Erythroblast (primary cell): ENCODE results near the gene CCL20.
"Not testable (repeated sequence)": the region's sequence is repeated elsewhere in the genome, so short reads cannot be mapped to it uniquely, and the experiment has no call there.

Source experiments
- DNase-seq, 2 experiments: peaks; one replicate each; lab custom pipeline; 2025; lab: John Stamatoyannopoulos, UW
- GATA1 ChIP-seq: IDR thresholded peaks from 2 replicates; pipeline ENCODE4 v1.6.1; 2011; ENCODE audit warnings: low read depth, mild to moderate bottlenecking, control low read depth, low read length, moderate library complexity
- POLR2A ChIP-seq: IDR thresholded peaks from 2 replicates; pipeline ENCODE4 v1.6.1; 2011; ENCODE audit warnings: mild to moderate bottlenecking, low read length

CCL20 gene

DNA sequence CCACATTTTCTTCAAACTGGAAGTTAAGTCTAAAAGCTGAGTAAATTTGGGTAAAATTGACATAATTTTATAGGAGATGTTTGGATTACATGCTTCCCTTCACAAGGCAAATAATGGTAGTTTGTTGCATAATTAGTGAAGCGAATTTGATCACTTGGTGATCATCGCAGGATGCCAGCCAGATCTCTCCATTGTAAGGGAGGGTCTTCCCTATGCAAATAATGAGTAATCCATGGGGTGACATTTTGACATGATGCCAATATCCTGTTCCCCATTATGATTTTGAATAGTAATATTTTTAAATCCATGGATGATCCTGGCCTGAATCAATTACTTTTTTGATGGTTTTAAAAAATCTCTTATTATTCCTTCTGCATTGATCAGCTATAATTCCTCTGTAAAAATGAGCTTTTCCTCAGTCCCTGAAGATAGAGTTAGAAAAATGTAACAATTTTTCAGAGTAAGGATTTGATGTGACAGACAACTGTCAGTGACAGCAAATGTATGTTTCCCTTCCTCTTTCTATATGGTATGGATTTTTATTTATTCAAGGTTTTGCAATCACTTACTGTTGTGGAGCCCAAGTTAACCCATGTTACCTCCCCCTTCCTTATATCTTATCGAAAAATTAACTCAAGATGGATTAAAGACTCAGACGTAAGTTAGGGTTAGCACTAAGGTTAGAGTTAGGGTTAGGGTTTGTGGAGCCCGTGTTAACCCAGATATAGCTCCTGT, 21.4 kb downstream of the CCL20 start:
- no peak for TF ChIP-seq POLR2A
- no peak for TF ChIP-seq GATA1

DNA sequence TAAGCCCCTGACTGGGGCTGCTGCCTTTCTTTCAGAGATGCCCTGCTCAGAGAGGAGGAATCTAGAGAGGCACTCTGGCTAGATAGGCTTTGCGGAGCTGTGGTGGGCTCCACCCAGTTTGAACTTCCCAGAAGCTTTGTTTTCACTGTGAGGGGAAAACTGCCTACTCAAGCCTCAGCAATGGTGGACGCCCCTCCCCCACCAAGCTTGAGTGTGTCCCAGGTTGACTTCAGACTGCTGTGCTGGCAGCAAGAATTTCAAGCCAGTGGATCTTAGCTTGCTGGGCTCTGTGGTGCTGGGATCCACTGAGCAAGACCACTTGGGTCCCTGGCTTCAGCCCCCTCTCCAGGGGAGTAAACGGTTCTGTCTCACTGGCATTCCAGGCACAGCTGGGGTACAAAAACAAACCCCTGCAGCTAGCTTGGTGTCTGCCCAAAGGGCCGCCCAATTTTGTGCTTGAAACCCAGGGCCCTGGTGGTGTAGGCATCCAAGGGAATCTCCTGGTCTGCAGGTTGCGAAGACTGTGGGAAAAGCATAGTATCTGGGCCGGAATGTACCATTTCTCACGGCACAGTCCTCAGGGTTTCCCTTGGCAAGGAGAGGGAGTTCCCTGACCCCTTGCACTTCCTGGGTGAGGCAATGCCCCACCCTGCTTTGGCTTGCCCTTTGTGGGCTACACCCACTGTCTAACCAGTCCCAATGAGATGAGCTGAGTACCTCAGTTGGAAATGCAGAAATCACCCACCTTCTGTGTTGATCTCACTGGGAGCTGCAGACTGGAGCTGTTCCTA, 25.9 kb downstream of the CCL20 start:
- not testable (repeated sequence) for DNase-seq

More for the DNA sequence above, 21.4 kb downstream of the CCL20 start:
- no peak for DNase-seq

DNA sequence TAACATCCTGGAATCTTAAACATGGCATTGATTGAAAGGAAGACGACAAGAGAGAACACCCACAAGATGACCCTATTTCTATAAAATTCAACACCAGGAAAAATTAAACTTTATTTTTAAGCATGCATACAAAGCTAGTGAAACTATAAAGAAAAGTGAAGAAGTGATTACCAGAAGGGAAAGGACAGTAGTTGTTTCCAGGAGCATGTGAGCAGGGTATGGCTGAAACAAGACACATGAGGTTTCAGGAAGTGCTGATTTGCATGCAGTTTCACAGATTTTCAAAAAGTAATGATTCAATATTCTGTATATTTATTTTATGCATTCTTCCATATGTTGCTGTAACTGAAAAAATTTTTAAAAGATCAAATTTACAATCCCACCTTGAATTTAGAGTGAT, 33.2 kb downstream of the CCL20 start:
- DNase-seq: no peak

DNA sequence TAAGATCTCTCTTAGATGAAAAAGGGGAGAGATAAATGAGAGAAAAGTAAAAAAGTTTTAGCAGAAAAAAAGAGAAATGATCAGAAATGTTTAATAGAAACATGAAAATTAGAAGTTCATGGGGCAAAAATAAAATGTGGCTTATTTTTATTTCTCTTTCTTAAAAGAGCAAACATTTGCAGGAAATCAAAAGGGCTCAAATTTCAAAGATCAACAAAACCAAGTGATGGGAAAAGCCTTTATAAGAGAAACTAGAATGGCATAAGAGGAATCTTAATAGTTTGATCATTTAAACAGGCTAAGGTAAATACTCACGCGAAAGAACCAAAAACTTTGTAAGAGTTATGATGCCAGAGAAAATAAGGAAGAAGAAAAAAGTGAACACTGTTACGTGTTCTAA, 34.5 kb downstream of the CCL20 start:
- DNase-seq: no peak
- TF ChIP-seq POLR2A: no peak
- no peak for TF ChIP-seq GATA1

More for the DNA sequence above, 33.2 kb downstream of the CCL20 start:
- TF ChIP-seq POLR2A (no peak), GATA1 (no peak)

DNA sequence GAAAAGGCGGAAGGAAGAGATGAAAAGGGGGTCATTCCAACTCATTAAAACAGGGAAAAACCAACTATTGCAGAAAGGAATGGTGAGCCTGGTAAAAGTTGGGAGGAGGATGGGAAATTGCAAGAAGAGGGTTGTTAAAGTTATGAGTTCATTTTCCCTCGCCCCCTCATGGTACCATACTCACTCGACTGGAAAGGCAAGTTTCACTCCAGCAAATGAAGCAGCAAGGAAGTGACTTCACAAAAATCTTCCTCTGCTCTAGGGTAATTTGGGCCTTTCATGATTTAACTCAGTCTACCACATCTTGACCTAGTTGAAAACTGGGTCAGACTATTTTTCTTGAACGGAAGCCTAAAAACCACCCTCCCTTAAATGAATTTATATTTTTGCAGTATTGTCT, 34.9 kb downstream of the CCL20 start:
- no peak for DNase-seq
- TF ChIP-seq POLR2A: no peak
- TF ChIP-seq GATA1: no peak

DNA sequence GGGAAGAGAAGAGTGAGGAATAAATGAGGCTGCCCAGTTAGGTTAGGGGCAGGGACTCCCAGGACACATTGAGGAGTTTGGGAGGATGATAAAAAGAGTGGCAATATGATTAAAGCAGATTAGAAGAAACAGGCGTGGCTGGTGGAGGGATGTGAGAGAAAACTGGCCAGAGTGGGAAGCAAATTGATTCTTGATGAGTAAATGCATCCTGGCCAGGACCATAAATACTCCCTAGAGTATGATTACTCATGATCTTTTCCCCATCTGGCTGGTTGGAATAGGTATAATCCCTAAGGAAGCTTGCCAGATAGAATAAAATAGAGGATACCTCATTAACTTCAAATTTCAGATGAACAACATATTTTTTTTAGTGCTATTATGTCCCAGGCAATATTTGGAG, 36.3 kb downstream of the CCL20 start:
- no peak for TF ChIP-seq POLR2A
- TF ChIP-seq GATA1: no peak
- DNase-seq: no peak

DNA sequence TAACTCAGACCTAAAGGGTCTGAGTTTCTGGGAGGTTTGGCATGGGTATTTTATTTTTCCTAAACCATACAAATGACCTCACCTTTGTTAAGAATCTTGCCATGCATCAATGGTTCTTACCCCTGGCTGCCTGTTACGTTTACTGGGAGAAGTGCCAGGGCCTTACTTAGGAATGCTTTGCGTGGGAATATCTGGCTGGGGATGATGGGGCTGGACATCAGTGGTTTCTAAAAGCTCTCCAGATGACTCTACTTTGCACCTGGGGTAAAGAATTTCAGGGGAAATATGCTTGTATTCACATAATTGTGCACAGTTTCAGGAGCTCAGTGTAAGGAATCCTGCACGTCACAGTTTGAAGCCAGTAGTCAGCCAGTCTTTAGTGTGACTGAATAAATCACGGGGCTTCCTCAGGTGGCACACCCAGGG, 39.6 kb downstream of the CCL20 start:
- no peak for DNase-seq
- TF ChIP-seq GATA1: no peak
- TF ChIP-seq POLR2A: no peak

DNA sequence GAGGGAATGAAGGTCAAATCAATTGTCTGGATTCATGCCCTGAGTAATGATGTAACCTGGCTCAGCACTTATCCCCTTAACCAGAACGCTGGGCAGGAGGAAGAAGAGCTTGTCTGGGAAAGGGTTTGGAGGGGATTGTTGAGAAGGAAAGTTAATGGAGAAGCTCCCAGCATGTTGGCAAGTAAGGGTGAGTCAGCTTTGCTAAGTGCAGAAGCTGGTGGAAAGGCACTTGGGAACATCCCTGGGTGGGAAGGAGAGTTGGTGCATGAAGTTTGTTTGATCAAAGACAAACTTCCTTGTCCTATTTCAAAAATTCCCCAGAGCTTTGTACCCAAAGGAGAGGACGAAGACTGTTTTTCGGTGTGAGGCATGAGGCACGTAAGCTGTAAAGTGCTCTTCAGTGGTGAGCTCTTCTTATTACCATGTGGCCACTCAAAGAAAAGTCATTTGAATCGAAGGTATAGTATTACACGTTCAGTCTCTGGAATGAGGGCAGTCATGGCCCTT, 40.2 kb downstream of the CCL20 start:
- DNase-seq: no peak
- TF ChIP-seq GATA1 (no peak), POLR2A (no peak)

DNA sequence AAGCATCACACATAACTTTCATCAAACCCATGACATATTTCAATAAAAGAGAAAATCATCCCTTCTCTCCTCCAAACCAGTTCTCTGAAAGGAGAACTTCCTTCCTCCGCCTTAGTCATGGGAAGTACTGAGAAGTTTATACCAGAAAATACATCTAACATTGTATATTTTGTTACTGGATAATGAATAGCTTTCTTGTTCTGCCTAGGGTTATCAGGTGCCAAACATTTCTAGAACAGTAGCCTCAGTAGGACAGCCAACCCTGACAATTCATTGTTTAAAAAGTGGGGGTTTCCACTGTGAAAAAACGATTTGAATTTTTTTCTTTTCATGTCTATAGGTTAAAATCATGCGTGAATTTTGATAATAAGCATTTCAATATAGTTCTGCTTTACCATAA, 41.8 kb downstream of the CCL20 start:
- DNase-seq: no peak
- TF ChIP-seq GATA1: no peak
- TF ChIP-seq POLR2A: no peak

DNA sequence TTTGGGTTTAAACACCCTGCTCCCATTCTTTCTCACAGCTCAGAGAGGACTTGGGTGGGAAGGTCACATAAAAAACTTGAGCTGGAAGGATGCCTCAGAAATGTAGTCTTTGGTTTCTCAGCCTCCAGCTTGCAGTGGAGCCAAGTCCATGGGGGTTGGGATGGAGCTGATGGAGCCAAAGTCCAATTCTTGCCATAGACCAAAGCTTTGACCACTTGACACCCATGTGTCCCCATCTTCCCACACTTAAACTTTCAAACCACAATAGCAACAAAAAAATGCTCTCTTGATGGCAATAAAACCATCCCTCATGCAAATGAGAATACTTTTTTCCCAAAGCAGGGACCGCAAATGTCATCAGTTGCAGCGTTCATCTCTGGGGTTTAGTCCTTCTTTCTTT, 43.1 kb downstream of the CCL20 start:
- TF ChIP-seq GATA1: no peak
- no peak for TF ChIP-seq POLR2A
- DNase-seq: no peak

DNA sequence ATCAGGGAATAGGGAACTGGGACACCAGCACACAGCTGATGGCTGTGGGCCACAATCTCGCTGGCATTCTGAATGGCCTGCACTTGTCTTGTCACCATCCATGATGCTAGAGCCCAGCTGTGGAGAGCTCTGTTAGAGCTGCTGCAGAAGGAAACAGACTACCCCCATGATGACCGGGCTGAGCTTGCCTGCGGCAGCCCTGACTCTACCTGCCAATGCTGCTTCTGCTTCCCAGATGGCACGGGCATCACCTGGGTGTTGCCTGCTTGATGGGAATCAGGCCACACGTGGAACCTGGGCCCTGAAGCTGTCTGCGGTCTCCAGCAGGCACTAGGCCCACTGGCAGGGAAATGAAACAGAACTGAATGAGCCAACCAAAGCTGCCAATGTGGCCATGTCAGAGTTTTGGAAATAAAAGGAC, 46.6 kb downstream of the CCL20 start:
- DNase-seq: no peak

DNA sequence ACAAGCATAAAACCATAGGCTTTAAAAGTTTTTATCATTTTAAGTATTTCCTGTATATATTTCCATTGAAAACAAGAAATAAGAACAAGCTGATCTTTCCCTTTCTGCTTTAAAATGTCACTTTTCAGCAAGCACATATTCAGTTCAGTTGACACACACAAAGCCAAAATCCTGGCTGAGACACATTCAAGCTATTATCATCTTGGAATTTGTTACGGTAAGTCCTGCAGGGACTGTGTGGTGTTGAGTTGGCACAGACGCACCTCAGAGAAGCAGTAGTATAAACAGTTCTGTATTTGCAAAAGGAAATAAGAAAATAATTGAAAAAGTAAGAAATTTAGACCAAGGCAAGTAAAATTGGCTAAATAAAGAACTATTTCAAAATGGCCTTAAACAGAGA, 47.4 kb downstream of the CCL20 start:
- TF ChIP-seq GATA1 (no peak), POLR2A (no peak)
- DNase-seq: no peak

More for the DNA sequence above, 46.6 kb downstream of the CCL20 start:
- TF ChIP-seq GATA1 (no peak), POLR2A (no peak)

DNA sequence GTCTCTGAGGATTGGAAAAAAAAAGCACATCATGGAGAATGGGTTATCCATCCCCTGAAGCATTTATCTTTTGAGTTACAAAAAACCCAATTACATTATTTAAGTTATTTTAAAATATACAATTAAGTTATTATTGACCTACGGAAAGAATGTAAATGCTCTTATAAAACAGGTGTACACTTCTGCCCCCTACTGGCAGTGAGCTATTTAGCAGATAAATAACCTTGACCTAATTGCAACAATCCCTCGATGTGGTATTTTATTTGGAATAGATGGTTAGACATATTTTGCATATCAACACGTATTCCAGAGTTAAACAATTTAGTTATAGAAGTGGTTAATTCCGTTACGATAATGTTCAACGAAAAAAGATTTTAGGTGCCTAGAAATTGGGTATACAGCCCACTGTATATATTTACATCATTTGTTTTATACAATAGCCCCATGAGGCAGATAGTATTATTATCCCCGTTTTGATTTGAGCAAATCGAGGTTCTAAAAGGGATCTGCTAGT, 48.6 kb downstream of the CCL20 start:
- no peak for TF ChIP-seq POLR2A
- no peak for TF ChIP-seq GATA1

More for the DNA sequence above, 48.6 kb downstream of the CCL20 start:
- peak; percentile 49 to 78 for DNase-seq
